HG03520 (cell line): ENCODE measurements around the gene LMTK3.
"Not testable (repeated sequence)": the region's sequence is repeated elsewhere in the genome, so short reads cannot be mapped to it uniquely, and the experiment has no call there.

Source experiments
- ATAC-seq: cut with Tn5 transposase; IDR thresholded peaks from one replicate; pipeline ENCODE4 v1.9.1; 2021; ENCODE audit warnings: mild to moderate bottlenecking, moderate library complexity; ENCODE audit not compliant: unreplicated experiment

LMTK3 gene

GRCh38 chr19:48541813-48542212 lies 30.2 kb upstream of the LMTK3 start:
- ATAC-seq: no peak

GRCh38 chr19:48540110-48540509 lies 28.5 kb upstream of the LMTK3 start:
- ATAC-seq: no peak

- no peak for ATAC-seq
These were observed 28.0 kb upstream of the LMTK3 start for GRCh38 chr19:48539503-48540096.

DNA sequence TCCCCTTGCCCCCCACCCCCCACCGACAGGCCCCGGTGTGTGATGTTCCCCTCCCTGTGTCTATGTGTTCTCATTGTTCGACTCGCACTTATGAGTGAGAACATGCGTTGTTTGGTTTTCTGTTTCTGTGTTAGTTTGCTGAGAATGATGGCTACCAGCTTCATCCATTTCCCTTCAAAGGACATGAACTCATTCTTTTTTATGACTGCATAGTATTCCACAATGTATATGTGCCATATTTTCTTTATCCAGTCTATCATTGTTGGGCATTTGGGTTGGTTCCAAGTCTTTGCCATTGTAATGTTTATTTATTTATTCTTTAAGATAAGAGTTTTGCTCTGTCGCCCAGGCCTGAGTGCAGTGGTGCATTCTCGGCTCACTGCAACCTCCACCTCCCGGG lies 26.4 kb upstream of the LMTK3 start:
- not testable (repeated sequence) for ATAC-seq

GRCh38 chr19:48537541-48537940 lies 25.9 kb upstream of the LMTK3 start:
- no peak for ATAC-seq

DNA sequence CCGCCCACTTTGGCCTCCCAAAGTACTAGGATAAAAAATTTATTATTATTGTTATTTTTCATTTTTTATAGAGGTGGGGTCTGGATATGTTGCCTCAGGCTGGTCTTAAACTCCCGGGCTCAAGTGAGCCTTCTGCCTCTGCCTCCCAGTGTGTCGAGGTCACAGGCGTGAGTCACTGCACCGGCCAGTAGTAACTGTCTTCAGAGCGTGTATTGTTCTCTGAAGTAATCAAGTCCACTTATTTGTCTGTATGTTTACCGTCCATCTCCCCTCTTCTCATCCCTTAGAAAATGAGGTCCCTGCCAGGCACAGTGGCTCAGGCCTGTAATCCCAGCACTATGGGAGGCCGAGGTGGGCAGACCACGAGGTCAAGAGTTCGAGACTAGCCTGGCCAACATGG lies 22.1 kb upstream of the LMTK3 start:
- ATAC-seq: no peak

- no peak for ATAC-seq
These were observed 19.1 kb upstream of the LMTK3 start for GRCh38 chr19:48530770-48531169.

GRCh38 chr19:48530066-48530720 lies 18.6 kb upstream of the LMTK3 start:
- ATAC-seq: no peak

DNA sequence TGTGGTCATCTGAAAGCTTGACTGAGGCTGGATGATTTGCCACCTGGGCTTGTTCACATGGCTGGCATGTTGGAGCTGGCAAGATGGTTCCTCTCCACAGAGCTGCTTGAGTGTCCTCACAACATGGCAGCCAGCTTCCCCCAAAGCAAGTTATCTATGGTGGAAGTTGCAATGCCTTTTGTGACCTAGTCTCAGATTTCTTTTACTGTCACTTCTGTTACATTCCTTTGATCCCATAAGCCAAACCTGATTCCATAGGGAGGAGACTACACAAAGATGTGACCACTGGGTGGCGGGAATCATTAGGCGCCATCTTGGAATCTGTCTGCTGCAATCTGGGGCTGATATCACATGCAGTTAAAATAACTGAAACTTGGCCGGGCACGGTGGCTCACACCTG lies 17.5 kb upstream of the LMTK3 start:
- no peak for ATAC-seq

DNA sequence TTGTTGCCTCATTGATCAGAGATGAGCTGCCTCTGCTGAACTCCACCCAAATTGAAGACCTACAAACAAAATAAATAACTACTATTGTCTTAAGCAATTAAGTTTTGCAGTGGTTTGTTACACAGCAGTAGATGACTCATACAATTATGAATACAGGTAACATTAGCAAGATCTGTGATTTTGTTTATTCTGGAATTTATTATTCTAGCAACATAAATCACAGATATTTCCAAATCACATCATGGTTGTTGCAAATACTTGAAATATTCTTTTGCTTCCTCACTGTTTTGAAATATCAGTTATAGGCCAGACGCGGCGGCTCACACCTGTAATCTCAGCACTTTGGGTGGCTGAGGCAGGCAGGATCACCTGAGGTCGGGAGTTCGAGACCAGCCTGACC lies 13.1 kb upstream of the LMTK3 start:
- ATAC-seq: no peak

DNA sequence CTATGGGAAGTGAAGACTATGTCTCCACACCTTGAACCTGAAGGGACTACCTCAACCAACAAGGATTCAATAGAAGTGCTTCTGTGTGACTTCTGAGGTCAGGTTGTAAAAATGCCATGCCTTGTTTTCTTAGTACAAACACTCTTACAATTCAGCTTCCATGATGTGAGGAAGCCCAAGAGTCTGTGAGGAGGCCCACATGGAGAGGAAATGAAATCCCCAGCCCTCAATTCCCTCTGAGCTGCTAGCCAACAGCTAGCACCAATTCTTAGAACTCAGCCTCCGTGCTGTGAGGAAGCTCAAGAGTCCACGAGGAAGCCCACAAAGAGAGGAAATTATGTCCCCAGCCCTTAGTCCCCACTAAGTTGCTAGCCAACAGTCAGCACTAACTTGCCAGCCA lies 12.6 kb upstream of the LMTK3 start:
- no peak for ATAC-seq

DNA sequence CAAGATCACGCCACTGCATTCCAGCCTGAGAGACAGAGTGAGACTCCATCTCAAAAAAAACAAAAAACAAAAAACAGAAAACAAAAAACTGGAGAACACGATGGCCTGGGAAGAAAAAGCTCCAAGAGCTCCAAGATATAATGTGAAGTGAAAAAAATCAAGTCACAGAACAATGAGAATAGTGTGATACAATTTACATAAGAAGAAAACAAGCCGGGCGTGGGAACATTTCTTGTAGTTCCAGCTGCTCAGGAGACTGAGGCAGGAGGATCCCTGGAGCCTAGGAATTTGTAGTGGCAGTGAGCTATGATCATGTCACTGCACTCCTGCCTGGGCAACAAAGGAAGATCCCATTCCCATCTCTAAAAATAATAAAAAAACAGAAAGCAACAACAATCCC lies 8.5 kb upstream of the LMTK3 start:
- ATAC-seq: no peak

DNA sequence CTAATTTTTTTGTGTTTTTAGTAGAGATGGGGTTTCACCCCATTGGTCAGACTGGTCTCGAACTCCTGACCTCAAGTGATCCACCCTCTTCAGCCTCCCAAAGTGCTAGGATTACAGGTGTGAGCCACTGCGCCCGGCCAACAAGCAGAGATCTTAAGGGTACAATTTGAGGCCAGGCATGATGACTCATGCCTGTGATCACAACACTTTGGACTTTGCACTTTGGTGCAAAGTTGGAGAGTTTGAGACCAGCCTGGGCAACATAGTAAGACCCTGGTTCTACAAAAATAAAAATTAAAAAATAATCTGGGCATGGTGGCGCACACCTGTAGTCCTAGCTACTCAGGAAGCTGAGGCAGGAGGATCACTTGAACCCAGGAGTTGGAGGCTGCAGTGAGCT lies 7.8 kb upstream of the LMTK3 start:
- ATAC-seq: not testable (repeated sequence)

DNA sequence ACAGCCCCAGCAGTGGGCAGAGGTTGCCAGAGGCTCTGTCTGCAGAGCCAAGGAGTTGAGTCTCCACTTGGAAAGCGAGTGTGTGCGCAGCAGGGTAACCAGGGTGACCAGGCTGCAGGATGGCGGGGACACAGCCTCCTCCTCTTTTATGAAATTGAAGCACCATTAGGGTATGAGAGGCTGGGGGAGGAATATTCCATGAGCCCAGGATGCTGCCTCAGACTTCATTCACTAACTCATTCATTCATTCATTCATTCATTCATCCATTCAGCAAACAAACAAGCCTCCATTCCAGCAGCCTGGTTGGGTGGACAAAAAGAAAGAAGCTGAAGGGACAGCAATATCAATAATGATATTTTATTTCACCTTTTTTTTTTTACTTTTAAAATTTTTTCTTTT lies 6.6 kb upstream of the LMTK3 start:
- ATAC-seq: no peak

DNA sequence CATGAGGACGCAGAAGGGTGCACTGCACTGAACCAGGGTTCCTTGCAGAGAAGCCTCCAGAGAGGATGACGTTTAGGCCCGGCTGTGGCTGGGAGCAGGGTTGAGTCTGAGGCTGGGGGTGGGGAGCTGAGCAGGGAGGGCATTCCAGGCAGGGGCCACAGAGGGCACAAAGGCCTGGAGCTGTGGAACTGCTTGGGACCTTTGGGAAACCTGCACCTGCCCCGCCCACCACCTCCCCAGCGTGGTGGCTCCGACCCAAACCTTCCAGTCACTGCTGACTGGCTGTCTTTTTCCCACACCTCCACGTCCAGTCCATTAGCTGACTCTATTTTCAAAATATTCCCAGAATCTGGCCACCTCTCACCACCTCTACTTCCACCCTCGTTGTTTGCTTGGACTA lies 4.9 kb upstream of the LMTK3 start:
- no peak for ATAC-seq

DNA sequence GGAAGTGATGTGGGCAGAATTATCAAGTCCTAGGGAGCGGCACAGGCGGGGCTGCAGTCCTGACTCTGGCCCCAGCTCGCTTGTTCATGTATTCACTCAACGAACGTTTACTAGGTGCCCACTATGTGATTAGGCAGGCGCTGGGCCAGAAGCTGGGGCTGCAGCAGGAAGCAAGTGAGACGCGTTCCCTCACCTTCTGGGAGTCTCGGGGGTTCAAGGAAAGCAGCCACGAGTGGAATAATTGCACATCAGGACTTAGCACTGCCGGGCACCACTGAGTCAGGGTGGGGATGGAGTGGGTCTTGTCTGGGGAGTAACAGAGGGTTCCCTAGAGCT lies 2.5 kb upstream of the LMTK3 start:
- ATAC-seq: no peak

DNA sequence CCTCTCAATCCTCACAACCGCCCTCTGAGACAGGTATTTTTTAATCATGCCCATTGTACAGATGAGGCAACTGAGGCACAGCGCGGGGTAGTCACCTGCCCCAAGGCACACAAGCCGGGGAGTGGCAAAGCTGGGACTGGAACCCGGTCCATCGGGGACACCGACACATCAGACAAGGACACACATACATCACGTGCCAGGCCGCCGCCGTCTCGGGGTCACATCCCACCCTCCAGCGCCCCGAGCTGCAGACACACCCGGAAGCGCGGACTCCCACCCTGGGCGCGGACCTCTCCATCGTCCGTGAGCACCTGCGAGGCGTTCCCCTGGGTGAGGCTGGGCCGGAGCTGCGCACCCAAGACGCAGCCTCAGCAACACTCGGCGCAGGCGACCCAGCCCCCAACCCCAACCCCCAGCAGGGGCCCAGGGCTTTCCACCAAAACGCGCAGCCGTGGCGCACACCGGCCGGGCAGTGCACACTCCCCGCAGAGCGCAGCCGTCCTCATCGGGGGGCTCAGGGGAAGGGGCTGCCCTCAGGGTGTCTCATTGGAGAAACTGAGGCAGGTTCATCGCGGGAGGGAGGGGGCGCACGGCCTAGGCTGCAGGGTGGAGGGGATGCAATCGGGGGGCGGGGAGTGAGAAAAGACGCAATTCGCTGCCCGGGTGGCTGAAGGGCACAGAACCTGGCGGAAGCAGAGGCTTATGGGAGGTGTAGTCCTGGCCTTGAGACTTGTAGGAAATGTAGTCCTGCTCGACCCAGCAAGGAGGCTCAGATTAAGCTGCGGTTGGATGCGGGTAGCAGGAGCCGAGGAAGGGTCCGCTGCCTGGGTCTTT lies 1.9 kb upstream of the LMTK3 start:
- no peak for ATAC-seq

DNA sequence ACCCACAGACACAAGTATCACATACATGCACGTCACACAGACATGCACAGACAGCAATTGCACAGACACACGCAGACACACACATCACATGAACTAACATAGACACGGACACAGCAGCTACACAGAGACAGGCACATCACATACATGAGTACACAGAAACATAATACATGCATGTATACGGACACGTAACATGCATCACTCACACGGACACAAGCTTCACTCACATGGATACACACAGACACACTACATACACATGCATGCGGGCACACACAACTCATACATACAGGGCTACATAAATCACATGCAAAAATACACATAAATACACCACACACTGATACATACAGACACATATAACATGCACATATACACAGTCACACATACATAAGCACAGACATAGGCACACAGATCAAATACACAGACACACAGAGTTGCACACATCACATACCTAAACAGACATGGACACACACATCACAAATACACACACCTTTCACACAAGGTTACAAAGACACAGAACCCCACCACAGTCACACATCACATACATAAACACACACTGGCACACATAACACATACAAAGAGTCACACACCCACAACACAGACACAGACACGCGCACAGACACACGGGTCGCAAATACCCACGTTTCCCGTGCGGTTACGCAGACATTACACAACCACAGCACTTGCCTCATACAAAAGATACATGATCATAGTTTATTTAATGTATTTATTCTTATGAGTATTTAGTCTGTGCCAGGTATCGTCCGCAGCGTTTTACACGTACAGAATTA lies 1.1 kb upstream of the LMTK3 start:
- ATAC-seq: no peak

DNA sequence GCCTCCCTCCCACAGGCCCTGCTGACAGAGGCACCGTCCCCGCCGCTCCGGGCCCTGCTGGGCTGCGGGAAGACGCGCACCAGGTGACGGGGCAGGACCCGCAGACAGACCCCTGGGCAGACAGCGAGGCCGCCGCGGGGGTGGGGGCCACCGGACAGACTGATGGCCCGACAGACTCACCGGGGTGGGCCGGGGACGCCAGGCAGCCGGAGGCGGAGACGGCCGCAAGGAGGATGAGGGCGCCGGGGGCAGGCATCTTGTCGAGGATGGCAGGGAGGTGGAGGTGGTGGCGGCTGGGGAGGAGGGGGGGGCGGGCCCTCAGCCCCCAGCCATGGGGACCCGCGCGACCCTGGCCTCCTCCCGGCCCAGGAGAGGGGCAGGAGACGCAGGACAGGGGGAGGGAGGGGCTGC lies 309 bp downstream of the LMTK3 start:
- ATAC-seq: no peak

- ATAC-seq: no peak
These were observed 990 bp downstream of the LMTK3 start for GRCh38 chr19:48510421-48511268.
